ENCODE results near the gene HTATSF1.

HTATSF1 gene, protein sequence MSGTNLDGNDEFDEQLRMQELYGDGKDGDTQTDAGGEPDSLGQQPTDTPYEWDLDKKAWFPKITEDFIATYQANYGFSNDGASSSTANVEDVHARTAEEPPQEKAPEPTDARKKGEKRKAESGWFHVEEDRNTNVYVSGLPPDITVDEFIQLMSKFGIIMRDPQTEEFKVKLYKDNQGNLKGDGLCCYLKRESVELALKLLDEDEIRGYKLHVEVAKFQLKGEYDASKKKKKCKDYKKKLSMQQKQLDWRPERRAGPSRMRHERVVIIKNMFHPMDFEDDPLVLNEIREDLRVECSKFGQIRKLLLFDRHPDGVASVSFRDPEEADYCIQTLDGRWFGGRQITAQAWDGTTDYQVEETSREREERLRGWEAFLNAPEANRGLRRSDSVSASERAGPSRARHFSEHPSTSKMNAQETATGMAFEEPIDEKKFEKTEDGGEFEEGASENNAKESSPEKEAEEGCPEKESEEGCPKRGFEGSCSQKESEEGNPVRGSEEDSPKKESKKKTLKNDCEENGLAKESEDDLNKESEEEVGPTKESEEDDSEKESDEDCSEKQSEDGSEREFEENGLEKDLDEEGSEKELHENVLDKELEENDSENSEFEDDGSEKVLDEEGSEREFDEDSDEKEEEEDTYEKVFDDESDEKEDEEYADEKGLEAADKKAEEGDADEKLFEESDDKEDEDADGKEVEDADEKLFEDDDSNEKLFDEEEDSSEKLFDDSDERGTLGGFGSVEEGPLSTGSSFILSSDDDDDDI

GRCh38 chrX:136497556-136498052, at the start of gene HTATSF1:
TSS of gene HTATSF1 (plus strand) at chrX:136497592. CDS start at chrX:136497685, 93 bp downstream.
- DNase-seq = peak in 1 of 4 experiments; percentile 8

DNA sequence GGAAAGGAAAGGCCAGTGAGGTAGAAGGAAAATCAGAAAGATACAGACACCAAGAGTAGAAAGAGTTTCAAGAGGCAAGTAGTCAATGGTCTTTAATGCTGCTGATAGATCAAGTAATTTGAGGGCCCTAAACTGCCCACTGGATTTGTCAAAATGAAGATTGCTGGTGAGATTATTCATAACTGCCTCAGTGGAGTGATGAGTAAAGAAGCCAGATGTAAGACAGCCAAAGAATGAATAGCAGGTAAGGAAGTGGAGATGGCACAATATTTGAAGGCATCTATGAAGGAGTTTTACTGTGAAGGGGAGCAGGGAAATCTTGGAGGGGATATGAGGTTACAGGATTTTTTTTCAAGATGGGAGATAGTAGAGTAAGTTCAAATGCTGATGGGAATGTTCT, 49.4 kb upstream of the HTATSF1 start:
- no peak for DNase-seq

DNA sequence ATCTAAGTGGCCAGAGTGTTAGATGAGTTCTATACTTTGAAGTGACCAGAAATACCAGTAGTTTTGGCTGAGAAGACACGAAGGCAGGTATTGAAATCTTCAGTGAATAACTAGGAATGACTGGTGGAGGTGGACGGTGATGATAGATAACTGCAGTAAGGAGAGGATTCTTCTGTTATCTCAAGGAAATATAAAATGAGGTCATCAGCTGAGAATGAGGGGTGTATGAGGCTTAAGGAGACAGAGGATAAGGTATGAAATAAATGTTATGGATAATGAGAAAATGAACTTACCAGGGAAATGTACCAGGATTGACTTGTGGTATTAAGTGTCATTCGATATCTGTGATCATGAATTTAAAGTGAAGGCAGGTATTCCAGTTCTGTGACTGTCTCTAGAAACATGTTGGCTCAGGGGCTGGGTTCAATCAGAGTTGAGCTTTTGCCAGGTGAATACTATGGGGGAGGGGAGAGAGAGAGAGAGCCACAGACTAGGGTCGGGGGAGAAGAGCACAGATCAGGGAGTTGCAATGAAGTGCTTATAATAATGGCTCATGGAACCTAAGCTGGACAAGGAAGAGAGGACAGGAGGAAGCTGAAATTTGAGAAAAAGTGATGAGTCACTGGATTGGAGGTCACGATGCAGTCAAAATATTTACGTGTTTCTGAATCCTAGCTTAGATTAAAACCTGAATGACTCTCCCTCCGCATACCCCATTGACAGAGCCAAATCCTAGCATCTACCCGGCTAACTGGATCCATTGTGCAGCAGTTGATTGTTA, 47.2 kb upstream of the HTATSF1 start:
- no peak for DNase-seq

DNA sequence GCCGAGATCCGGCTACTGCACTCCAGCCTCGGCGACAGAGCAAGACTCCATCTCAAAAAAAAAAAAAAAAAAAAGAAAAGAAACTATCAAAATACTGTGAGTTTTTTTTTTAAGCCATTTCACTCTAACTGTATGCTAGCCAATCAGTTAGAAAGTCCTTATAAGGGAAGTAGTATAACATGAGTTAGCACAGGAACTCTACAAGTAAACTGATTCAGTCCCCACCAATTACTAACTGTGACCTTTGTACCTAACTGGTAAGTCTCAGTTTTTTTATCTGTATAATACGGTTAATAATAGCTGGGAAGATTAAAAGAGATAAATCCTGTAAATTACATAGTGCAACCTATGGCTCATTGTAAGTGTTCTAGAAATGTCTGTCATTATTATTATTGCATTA, 44.8 kb upstream of the HTATSF1 start:
- no peak for DNase-seq

GRCh38 chrX:136453114-136453513, 44.3 kb upstream of the HTATSF1 start:
- DNase-seq = no peak

- DNase-seq = no peak
These were observed 43.6 kb upstream of the HTATSF1 start for GRCh38 chrX:136453771-136454170.

DNA sequence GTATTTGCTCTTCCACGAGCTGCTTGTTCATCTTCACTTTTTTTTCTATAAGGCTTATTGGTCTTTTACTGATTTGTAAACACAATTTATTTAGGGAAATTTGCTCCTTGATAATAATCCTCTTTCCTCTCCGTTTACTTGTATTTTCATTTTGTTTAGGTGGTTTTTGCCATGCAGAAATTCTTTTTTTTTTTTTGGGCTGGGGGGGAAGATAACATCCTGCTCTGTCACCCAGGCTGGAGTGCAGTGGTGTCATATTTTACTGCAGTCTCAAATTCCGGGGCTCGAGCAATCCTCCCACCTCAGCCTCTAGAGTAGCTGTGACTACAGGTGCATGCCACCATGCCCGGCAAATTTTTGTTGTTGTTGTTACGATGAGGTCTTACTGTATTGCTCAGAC, 41.3 kb upstream of the HTATSF1 start:
- DNase-seq = no peak

- no peak for DNase-seq
These were observed 40.0 kb upstream of the HTATSF1 start for GRCh38 chrX:136457303-136457917.

- no peak for DNase-seq
These were observed 32.8 kb upstream of the HTATSF1 start for GRCh38 chrX:136464589-136464988.

GRCh38 chrX:136467303-136467702, 30.1 kb upstream of the HTATSF1 start:
- DNase-seq = no peak

GRCh38 chrX:136468391-136469103, 28.8 kb upstream of the HTATSF1 start:
- no peak for DNase-seq

GRCh38 chrX:136473663-136474062, 23.7 kb upstream of the HTATSF1 start:
- DNase-seq = no peak

DNA sequence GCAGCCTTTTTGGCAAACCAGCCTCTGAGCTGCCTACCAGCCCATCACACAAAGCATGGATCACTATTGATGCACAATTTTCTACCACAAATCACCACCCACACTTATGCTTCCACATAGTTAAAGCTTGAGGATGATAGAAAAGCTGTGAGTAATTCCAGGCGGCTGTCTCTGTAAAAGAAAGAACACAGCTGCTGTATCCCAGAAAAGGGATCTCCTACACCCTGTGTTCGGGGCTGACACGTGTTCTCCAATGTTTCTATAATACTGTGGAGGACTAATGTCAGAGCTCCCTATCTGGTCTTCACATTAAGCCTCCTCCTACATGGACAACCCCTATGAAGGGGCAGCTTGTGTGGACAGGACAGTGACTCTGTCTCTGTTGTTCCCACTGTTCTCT, 22.2 kb upstream of the HTATSF1 start:
- no peak for DNase-seq

- DNase-seq = no peak
These were observed 20.9 kb upstream of the HTATSF1 start for GRCh38 chrX:136476501-136476900.

- no peak for DNase-seq
These were observed 20.4 kb upstream of the HTATSF1 start for GRCh38 chrX:136477026-136477425.

DNA sequence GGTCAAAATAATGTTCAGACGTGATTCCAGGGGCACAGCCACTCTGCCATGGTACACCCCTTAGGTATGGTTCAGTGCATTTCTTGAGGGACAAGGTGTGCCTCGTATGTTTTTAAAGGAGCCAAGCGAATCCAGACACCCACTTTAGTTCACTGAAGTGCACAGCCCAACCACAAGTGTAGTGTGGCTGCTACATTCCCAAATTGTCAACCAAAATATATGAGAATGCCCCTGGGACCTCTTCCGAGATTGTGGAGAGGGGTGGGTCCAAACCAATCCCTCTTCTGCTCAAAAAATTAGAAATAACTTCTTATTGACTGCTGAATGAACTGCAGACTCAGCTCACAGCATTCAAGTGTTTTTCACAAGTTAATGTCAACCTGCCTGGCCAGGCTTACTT, 17.0 kb upstream of the HTATSF1 start:
- no peak for DNase-seq

- no peak for DNase-seq
These were observed 9.7 kb upstream of the HTATSF1 start, which contains the start of gene BRS3 for GRCh38 chrX:136487647-136488046. TSS of gene BRS3 (plus strand) at chrX:136487947. CDS start at chrX:136488115, 168 bp downstream.

- no peak for DNase-seq
These were observed 8.7 kb upstream of the HTATSF1 start for GRCh38 chrX:136488706-136489105.

- no peak for DNase-seq
These were observed 5.6 kb upstream of the HTATSF1 start for GRCh38 chrX:136491832-136492231.

GRCh38 chrX:136493011-136493410, 4.4 kb upstream of the HTATSF1 start:
- no peak for DNase-seq

- DNase-seq = no peak
These were observed 2.3 kb upstream of the HTATSF1 start for GRCh38 chrX:136495043-136495442.

DNA sequence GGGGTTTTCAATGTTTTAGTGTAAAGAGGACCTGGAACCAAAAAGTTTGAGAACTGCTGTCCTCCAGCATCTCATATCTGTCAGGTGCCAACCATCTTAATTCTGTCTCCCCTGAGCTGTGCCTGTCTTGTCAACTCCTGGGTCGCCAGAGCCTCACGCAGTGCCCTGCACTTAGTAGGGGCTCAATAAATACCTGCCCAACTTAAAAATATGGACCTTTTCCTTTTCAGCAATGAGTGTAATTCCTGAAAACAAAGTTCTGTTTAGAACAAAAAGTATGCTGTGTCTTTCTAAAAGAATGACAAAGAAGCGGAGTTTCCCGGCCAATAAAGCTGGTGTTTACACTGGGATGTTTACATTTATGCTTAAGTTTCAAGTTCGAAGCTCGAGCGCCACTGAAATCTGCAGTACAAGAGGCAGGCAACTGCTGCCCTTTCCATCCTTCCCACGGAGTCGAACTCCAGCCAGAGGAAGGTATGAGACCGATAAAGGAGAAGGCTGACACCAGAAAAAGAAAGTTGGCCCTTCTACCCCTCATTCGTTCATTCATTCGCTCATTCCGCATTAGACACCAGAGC, 1.1 kb upstream of the HTATSF1 start:
- no peak for DNase-seq
